Measurements from ENCODE around the gene FGD6.

- TF ChIP-seq, protein P1, sequence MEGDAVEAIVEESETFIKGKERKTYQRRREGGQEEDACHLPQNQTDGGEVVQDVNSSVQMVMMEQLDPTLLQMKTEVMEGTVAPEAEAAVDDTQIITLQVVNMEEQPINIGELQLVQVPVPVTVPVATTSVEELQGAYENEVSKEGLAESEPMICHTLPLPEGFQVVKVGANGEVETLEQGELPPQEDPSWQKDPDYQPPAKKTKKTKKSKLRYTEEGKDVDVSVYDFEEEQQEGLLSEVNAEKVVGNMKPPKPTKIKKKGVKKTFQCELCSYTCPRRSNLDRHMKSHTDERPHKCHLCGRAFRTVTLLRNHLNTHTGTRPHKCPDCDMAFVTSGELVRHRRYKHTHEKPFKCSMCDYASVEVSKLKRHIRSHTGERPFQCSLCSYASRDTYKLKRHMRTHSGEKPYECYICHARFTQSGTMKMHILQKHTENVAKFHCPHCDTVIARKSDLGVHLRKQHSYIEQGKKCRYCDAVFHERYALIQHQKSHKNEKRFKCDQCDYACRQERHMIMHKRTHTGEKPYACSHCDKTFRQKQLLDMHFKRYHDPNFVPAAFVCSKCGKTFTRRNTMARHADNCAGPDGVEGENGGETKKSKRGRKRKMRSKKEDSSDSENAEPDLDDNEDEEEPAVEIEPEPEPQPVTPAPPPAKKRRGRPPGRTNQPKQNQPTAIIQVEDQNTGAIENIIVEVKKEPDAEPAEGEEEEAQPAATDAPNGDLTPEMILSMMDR (IDR thresholded peaks at IDR 0.05 in 4 of 5, conservative IDR thresholded peaks at IDR 0.05 in 1 of 5): no peak
- TF ChIP-seq POLR2A (IDR thresholded peaks at IDR 0.05): no peak
These were observed 45.5 kb upstream of the FGD6 start for GRCh38 chr12:95262808-95263207.

Measured in gastrocnemius medialis (tissue), 4 donors.